ENCODE results near the gene ADAM19. TPM values are rescaled to one million over a fixed set of nuclear protein-coding genes. Genes with fewer than 3 reads are reported as not detected.
A peak's percentile ranks its signal among the peaks of the same experiment; 100 is the strongest.

ADAM19 gene
- total RNA-seq, 2 donors from 2014 or later = 9.9 to 46.1 TPM

DNA sequence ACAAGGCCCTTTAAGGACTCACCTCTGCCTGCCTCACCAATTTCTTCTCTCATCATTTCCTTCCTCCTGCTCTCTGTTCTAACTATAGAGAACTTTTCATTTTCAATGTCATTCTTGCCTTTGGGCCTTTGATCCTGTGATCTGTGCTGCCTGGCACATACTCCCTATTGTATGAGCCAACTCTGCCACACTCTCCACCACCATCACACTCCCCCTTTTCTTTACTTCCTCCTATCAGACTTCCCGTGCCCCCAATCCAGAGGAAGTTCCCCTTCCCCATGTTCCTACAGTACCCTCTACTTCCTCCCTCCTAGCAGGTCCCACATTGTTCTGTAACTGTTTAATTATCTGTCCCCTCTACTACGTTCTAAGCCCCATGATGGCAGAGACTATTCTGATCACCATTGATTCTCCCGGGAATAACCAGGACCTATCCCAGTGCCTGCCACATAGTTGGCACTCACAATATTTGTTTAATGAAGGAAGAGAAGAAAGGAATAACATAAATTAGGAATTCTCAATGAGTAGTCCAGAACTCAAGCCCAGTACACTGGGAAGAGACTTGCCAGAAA lies 27.5 kb downstream of the ADAM19 start:
- H3K27me3 ChIP-seq (replicated peaks; ENCODE audit: insufficient read depth) = no peaks in the 10 kb centered on the region
- no peaks in the 10 kb centered on the region for H3K9me3 ChIP-seq
- H3K4me3 ChIP-seq = no peak overlapping the region
- TF ChIP-seq, protein P1, sequence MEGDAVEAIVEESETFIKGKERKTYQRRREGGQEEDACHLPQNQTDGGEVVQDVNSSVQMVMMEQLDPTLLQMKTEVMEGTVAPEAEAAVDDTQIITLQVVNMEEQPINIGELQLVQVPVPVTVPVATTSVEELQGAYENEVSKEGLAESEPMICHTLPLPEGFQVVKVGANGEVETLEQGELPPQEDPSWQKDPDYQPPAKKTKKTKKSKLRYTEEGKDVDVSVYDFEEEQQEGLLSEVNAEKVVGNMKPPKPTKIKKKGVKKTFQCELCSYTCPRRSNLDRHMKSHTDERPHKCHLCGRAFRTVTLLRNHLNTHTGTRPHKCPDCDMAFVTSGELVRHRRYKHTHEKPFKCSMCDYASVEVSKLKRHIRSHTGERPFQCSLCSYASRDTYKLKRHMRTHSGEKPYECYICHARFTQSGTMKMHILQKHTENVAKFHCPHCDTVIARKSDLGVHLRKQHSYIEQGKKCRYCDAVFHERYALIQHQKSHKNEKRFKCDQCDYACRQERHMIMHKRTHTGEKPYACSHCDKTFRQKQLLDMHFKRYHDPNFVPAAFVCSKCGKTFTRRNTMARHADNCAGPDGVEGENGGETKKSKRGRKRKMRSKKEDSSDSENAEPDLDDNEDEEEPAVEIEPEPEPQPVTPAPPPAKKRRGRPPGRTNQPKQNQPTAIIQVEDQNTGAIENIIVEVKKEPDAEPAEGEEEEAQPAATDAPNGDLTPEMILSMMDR (IDR thresholded peaks at IDR 0.05) = no peak
- no peak for DNase-seq (ENCODE audit: low spot score)
- no peaks in the 10 kb centered on the region for H3K36me3 ChIP-seq
- no peak for ATAC-seq (ENCODE audit: insufficient number of reproducible peaks, low FRiP score, low read depth)
- peaks cover 35 to 71% of the 10 kb centered on the region in 2 donors for H3K4me1 ChIP-seq (ENCODE audit: control insufficient read depth in 1 of 2, low read depth in 2 of 2)
- H3K27ac ChIP-seq = peak overlapping the region; percentile 27 to 54

DNA sequence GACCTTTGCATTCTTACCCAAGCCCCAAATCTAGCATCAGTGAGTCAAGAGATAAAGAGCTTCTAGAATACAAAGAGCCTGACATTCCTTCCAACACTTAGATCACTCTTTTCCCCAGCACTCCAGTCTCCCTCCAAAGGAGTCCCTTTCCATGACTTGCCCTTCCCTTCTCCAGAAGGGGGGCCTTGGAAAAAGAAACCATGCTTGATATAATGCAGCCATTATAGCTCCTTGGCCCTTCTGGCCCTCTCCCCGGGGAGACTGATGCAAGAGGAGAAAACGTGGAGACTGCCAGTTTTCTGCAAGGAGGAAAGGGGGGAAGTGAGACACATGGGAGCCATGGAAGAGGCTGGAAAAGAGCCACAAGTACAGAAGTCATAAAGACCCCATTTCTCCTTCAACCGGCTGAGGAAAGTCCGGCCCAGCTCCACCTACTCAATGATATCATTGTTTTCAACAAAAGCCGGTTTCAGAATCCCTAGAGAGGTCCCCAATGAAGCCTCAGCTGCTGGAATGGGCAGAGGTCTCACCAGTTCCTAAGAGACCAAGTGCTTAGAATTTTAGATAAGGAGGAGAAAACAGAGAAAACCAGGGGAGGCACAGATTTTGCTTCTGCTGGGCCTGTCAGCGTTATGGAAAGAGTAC lies 29.0 kb downstream of the ADAM19 start:
- TF ChIP-seq, protein P1 (IDR thresholded peaks at IDR 0.05) = no peak
- Histone ChIP-seq H3K27ac (peak overlapping the region in 1 of 2 donors; percentile 28), H3K27me3 (replicated peaks; ENCODE audit: insufficient read depth) (no peaks in the 10 kb centered on the region), H3K9me3 (no peaks in the 10 kb centered on the region), H3K36me3 (no peaks in the 10 kb centered on the region), H3K4me1 (ENCODE audit: control insufficient read depth in 1 of 2, low read depth in 2 of 2) (peaks cover 43 to 86% of the 10 kb centered on the region in 2 donors), H3K4me3 (no peak overlapping the region)
- ATAC-seq (ENCODE audit: insufficient number of reproducible peaks, low FRiP score, low read depth) (no peak), DNase-seq (ENCODE audit: low spot score) (no peak)

DNA sequence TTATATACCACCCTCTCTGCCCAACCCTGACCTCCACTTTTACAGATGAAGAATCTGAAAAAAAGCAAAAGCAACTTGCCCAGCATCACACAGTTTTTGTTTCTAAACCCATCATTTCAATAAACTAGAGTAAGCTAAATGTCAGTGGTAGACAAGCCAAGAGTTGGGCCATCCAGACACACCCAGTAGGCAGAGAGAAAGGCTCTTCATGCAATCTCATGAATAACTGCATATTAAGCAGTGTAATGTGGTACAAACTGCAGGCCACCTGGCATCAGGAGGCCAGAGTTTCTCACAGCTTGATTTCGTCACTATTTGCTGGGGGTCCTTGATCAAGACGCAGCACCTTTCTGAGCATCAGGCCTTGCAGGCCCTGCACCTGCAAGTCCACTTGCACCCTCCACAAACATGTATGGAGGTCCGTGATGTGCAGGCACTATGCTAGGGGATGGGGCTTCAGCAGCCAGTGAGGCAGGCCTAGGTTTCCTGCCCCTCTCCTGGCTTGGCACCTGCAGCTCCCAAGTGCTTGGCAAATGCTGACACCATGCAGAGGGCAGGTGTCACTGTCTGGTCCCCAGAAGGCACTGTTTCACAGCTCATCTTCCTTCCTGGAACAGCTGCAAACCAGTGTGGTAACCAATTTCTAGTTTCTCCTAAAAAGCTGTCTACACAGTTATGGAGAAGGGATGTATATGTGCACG lies 29.8 kb downstream of the ADAM19 start:
- no peaks in the 10 kb centered on the region for H3K36me3 ChIP-seq
- peaks cover 45 to 94% of the 10 kb centered on the region in 2 donors for H3K4me1 ChIP-seq (ENCODE audit: control insufficient read depth in 1 of 2, low read depth in 2 of 2)
- ATAC-seq (ENCODE audit: insufficient number of reproducible peaks, low FRiP score, low read depth) = no peak
- no peak overlapping the region for H3K27ac ChIP-seq
- no peak for DNase-seq (ENCODE audit: low spot score)
- no peak overlapping the region for H3K4me3 ChIP-seq
- H3K9me3 ChIP-seq = no peaks in the 10 kb centered on the region
- TF ChIP-seq, protein P1 (IDR thresholded peaks at IDR 0.05) = no peak
- no peaks in the 10 kb centered on the region for H3K27me3 ChIP-seq (replicated peaks; ENCODE audit: insufficient read depth)

DNA sequence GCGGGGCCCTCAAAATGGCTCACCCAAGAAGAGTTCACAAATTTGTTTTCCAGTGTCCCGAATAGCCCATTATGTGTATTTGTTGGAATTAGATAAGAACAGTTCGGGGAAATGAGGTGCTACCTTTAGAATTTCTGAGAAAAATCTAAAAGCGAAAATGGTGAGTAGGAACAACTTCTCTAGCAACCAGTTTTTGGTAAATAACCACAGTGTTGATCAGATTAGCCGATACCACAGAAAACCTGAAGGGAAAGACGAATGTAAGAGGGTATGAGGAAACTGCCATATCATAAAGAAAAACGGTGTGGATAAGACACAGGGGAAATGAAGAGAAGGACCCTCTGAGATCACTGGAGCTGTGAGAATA lies 31.0 kb downstream of the ADAM19 start:
- H3K36me3 ChIP-seq = no peaks in the 10 kb centered on the region
- no peaks in the 10 kb centered on the region for H3K9me3 ChIP-seq
- H3K4me1 ChIP-seq (ENCODE audit: control insufficient read depth in 1 of 2, low read depth in 2 of 2) = peaks cover 48 to 92% of the 10 kb centered on the region in 2 donors
- H3K27me3 ChIP-seq (replicated peaks; ENCODE audit: insufficient read depth) = no peaks in the 10 kb centered on the region
- TF ChIP-seq, protein P1 (IDR thresholded peaks at IDR 0.05) = no peak
- H3K27ac ChIP-seq = no peak overlapping the region
- DNase-seq (ENCODE audit: low spot score) (no peak), ATAC-seq (ENCODE audit: insufficient number of reproducible peaks, low FRiP score, low read depth) (no peak)
- H3K4me3 ChIP-seq = no peak overlapping the region

DNA sequence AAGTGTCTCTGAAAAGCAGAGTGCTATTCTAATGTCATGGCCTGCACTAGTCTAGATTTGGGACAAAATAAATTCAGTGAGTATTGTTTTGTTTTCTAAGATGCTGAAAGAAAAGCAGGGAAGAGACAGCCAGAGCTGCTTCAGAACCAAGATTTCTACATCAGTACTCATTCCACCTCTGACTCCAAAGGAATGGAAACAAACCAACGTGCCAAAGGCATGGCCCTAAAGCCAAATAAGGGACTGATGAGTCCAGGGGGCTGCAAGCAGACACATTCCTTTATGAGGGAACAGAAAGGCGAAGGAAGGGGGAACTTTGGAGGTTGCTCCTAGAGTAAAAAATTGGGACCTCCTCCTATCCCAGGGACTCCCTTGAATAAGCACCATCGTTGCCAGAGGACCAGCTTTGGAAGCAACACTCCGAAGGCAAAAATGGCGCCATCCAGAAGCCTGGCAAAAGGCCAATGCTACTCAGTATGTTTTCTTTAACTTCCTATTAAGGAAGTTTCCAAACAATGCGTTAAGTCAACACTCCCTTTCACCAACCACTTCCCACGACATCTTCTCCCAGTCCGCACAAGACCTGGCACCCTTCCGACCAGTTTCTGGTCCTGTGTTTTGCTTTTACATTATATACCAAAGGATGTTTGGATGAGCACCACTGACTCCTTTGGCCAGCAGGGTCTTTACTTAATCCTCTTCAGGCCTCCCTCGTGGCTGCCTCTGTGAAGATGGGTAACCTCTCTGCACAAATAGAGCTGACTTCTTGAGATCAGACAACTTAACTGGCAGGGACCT lies 31.6 kb downstream of the ADAM19 start:
- Histone ChIP-seq H3K4me1 (ENCODE audit: control insufficient read depth in 1 of 2, low read depth in 2 of 2) (peaks cover 45 to 86% of the 10 kb centered on the region in 2 donors), H3K36me3 (no peaks in the 10 kb centered on the region), H3K9me3 (no peaks in the 10 kb centered on the region), H3K27ac (no peak overlapping the region), H3K27me3 (replicated peaks; ENCODE audit: insufficient read depth) (no peaks in the 10 kb centered on the region), H3K4me3 (no peak overlapping the region)
- ATAC-seq (ENCODE audit: insufficient number of reproducible peaks, low FRiP score, low read depth) = no peak
- TF ChIP-seq, protein P1 (IDR thresholded peaks at IDR 0.05) = no peak
- DNase-seq (ENCODE audit: low spot score) = no peak

Data from thoracic aorta (tissue), 2 donors.